HepG2 (cell line): Measurements from ENCODE around the gene AXIN2. TPM values are rescaled to one million over a fixed set of nuclear protein-coding genes. Genes with fewer than 3 reads are reported as not detected.
A peak's percentile ranks its signal among the peaks of the same experiment; 100 is the strongest.

Experiments used
- ATAC-seq: fragments of 200-7000 bp; cut with Tn5 transposase; 3 replicates; pipeline ENCODE4 v1.9.1; 2020; ENCODE audit warnings: mild to moderate bottlenecking, moderate library complexity
- BruUV-seq: library from RNA; stranded (reverse); fragments of 400-500 nt; replicated peaks from 2 replicates; lab custom pipeline; 2021; lab: Mats Ljungman, UMichigan
- CTCF ChIA-PET: fragments of 300-600 bp; formaldehyde crosslinking; extraction: SDS; loops from one replicate; lab custom pipeline; 2021; ENCODE audit warnings: low total read pairs, inconsistent platforms, low intra/inter-chr PET ratio; lab: Yijun Ruan, JAX
- POLR2A ChIA-PET: fragments of 350-600 bp; sonication (Branson Sonifier 250); formaldehyde crosslinking; loops from one replicate; lab custom pipeline; 2020; ENCODE audit warnings: antibody characterized with exemption, inconsistent platforms; lab: Yijun Ruan, JAX
- DNase-seq: peaks from one replicate; pipeline ENCODE4 v3.0.0-alpha.2; 2015; ENCODE audit warnings: low spot score
- FAIRE-seq: peaks from 3 replicates; lab custom pipeline; 2011; peaks lifted over from hg19 to GRCh38; lab: Jason Lieb, UNC
- H2AFZ ChIP-seq: one replicate; pipeline ENCODE4 v1.6.1; 2011; ENCODE audit warnings: low read length, inconsistent platforms
- H3K27ac ChIP-seq: fragments of 300-600 bp; 3 replicates; pipeline ENCODE4 v1.8.0; 2011; ENCODE audit warnings: mixed run types, mild to moderate bottlenecking, mixed read lengths, low read length, inconsistent platforms; ENCODE audit not compliant: insufficient read depth; ENCODE audit errors: extremely low read length
- H3K27me3 ChIP-seq, 2 experiments: fragments of 200-600 bp in 1 of 2; 2 replicates in 1 of 2; 3 replicates in 1 of 2; pipeline versions ENCODE4 v1.6.0 to v1.8.0; 2011; ENCODE audit warnings: low read length in 2 of 2, mild to moderate bottlenecking in 2 of 2, moderate library complexity in 2 of 2, inconsistent platforms in 1 of 2; ENCODE audit not compliant: insufficient read depth in 2 of 2, control insufficient read depth in 1 of 2
- H3K36me3 ChIP-seq, 2 experiments: fragments of 200-600 bp in 1 of 2; replicated peaks in 1 of 2; 2 replicates in 1 of 2; 3 replicates in 1 of 2; pipeline versions ENCODE4 v1.5.1 to v1.8.0; 2011; ENCODE audit warnings: low read length in 2 of 2, inconsistent platforms in 1 of 2; ENCODE audit not compliant: insufficient read depth in 2 of 2, control insufficient read depth in 1 of 2
- H3K4me1 ChIP-seq: 2 replicates; pipeline ENCODE4 v1.5.1; 2012; ENCODE audit warnings: low read length, inconsistent platforms; ENCODE audit not compliant: insufficient read depth
- H3K4me2 ChIP-seq: 2 replicates; pipeline ENCODE4 v1.6.0; 2011; ENCODE audit warnings: low read depth, low read length, inconsistent platforms
- H3K4me3 ChIP-seq, 3 experiments: fragments of 200-600 bp in 1 of 3; sonication (generic), shearing (Covaris generic) in 1 of 3; replicated peaks in 1 of 3; 2 replicates each; pipeline ENCODE4 v1.5.1; 2011 to 2016; ENCODE audit warnings: low read length in 3 of 3, inconsistent platforms in 2 of 3, low read depth in 2 of 3, mild to moderate bottlenecking in 2 of 3, control low read depth in 1 of 3, mixed read lengths in 1 of 3; ENCODE audit not compliant: insufficient read depth in 1 of 3
- H3K79me2 ChIP-seq: one replicate; pipeline ENCODE4 v1.6.1; 2011; ENCODE audit warnings: low read length, inconsistent platforms; ENCODE audit not compliant: insufficient read depth
- H3K9ac ChIP-seq: 2 replicates; pipeline ENCODE4 v1.6.0; 2011; ENCODE audit warnings: mild to moderate bottlenecking, low read depth, low read length, inconsistent platforms; ENCODE audit not compliant: insufficient read depth
- H3K9me3 ChIP-seq: 2 replicates; pipeline ENCODE4 v1.5.1; 2012; ENCODE audit warnings: mild to moderate bottlenecking, low read length
- H4K20me1 ChIP-seq: 2 replicates; pipeline ENCODE4 v1.6.0; 2011; ENCODE audit warnings: inconsistent platforms, mild to moderate bottlenecking, low read length, moderate library complexity; ENCODE audit not compliant: insufficient read depth
- CBX5 ChIP-seq: sonication (generic); formaldehyde crosslinking; IDR thresholded peaks from 2 replicates; pipeline ENCODE4 v1.4.0; 2020; ENCODE audit warnings: missing genetic modification reagents, borderline replicate concordance
- FOSL2 ChIP-seq: sonication (generic); formaldehyde crosslinking; IDR thresholded peaks from 2 replicates; pipeline ENCODE4 v1.4.0; 2020; ENCODE audit warnings: missing genetic modification reagents
- NFATC3 ChIP-seq: sonication (generic); formaldehyde crosslinking; IDR thresholded peaks from 2 replicates; pipeline ENCODE4 v1.5.1; 2020; ENCODE audit warnings: mild to moderate bottlenecking, missing genetic modification reagents
- NR2F1 ChIP-seq, 2 experiments: fragments of 450-650 bp in 1 of 2; formaldehyde crosslinking in 1 of 2; IDR thresholded peaks; 2 replicates each; pipeline versions ENCODE4 v1.5.0 to v1.6.1; 2016 to 2020; ENCODE audit warnings: mild to moderate bottlenecking in 1 of 2, missing compliant biosample characterization in 1 of 2, missing genetic modification reagents in 1 of 2, moderate library complexity in 1 of 2
- NR2F6 ChIP-seq, 2 experiments: IDR thresholded peaks; 2 replicates each; pipeline ENCODE4 v1.6.1; 2016; ENCODE audit warnings: antibody characterized with exemption in 1 of 2, mild to moderate bottlenecking in 1 of 2
- STAG1 ChIP-seq: sonication (generic); formaldehyde crosslinking; IDR thresholded peaks from 2 replicates; pipeline ENCODE4 v1.4.0; 2020; ENCODE audit warnings: missing genetic modification reagents
- TCF12 ChIP-seq, 2 experiments: fragments of 450-650 bp in 1 of 2; sonication (generic) in 1 of 2; formaldehyde crosslinking in 1 of 2; IDR thresholded peaks; 2 replicates each; pipeline versions ENCODE4 v1.6.1 to v1.8.0; 2017 to 2022; ENCODE audit warnings: antibody characterized with exemption in 1 of 2, mild to moderate bottlenecking in 1 of 2, missing genetic modification reagents in 1 of 2, moderate library complexity in 1 of 2
- WGBS: methylation state at CpG from one replicate; pipeline ENCODE4 v1.1.6; 2017; ENCODE audit warnings: low lambda C conversion rate; 5-methylcytosine and 5-hydroxymethylcytosine counted together
- in situ Hi-C: cut with HindIII; loops from 2 replicates; pipeline ENCODE4 v1.10.0; 2017; ENCODE audit warnings: low pct_unique_long_range_greater_than_20kb; ENCODE audit not compliant: extremely low pct_ligation_motif_present
- intact Hi-C: fragments of 100-400 bp; cut with micrococcal nuclease; formaldehyde crosslinking; loops from one replicate; pipeline ENCODE4 v1.10.0; 2022; ENCODE audit not compliant: unreplicated experiment
- polyA plus RNA-seq, 8 experiments: library from polyadenylated mRNA; depleted of rRNA in 3 of 8; stranded (reverse) in 7 of 8; unstranded in 1 of 8; fragments of >200 nt; fragmentation: Illumina TruSeq in 4 of 8; extraction: Trizol in 4 of 8; gene quantifications; 2 replicates each; pipeline versions ENCODE4 v1.2.1 to v1.2.3, GENCODE V29; 2011 to 2016; ENCODE audit warnings: low read depth in 4 of 8, missing spikeins in 1 of 8, mixed read lengths in 1 of 8; ENCODE audit not compliant: insufficient read depth in 1 of 8
- total RNA-seq, 5 experiments: library from RNA; depleted of rRNA; stranded (reverse); fragments of >200 nt; fragmentation: Illumina TruSeq; extraction: Trizol; gene quantifications; 2 replicates each; pipeline ENCODE4 v1.2.3, GENCODE V29; 2016; ENCODE audit warnings: low read depth in 1 of 5

Gene AXIN2
- total and polyA plus RNA-seq, 2 of the 13 experiments (the other 11 are each of a cell fraction or from before 2014, with no cell fraction given), result 58.6 to 63.4 TPM

DNA sequence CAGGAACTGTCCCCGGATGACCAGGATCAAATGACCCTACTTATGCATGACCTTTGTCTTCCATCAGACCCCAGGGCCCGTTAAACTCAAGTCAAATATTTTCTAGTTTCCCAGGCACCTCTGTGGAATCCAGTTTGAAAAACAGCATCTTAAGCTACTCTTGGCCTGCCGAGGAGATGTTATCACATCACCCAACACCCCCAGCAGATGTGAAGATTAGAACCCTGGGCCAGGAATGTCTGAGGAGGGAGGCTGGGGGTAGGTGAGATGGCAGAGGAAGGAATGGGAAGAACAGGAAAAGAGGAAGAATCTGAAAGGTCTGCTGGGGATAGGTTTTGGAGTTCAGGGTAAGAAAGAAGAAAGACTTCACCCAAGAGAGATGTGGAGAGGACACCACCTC, 79.2 kb downstream of the AXIN2 start:
- Histone ChIP-seq H3K9ac (no peak overlapping the region), H3K4me1 (peaks cover 10% of the 10 kb centered on the region), H3K27ac (no peak overlapping the region), H3K79me2 (no peaks in the 10 kb centered on the region), H3K4me2 (no peak overlapping the region)
- TF ChIP-seq TCF12 (IDR thresholded peaks at IDR 0.05) (no peak), TCF12 (CRISPR knock-in tag; IDR thresholded peaks at IDR 0.05) (no peak)
- TF ChIP-seq, all 625 proteins: peak for 0
- H2AFZ ChIP-seq, result no peak overlapping the region
- ATAC-seq (no peak), DNase-seq (no peak), FAIRE-seq (no peak)
- no peaks in the 10 kb centered on the region for H3K9me3 ChIP-seq
- BruUV-seq, result no TSS peak
- no peak overlapping the region for H3K4me3 ChIP-seq
- ChIA-PET POLR2A (no interaction called here), CTCF (no interaction called here)
- no peaks in the 10 kb centered on the region for H4K20me1 ChIP-seq
- WGBS, result 5% methylated on average over 3 of the region's 3 CpGs
- no peaks in the 10 kb centered on the region for H3K36me3 ChIP-seq
- in situ Hi-C loops, result loop anchor here (10.0 kb wide), 1 partner anchor 57 kb away; no protein-coding TSS in a partner anchor
- intact Hi-C loops, result no loop called here
- peaks cover 1 to 3% of the 10 kb centered on the region in 2 experiments; a peak in 2 of 5 replicates for H3K27me3 ChIP-seq

- in situ Hi-C loops (no loop called here), intact Hi-C loops (no loop called here)
- Histone ChIP-seq H3K9ac (no peak overlapping the region), H3K27me3 (peaks cover 1 to 3% of the 10 kb centered on the region in 2 experiments; a peak in 2 of 5 replicates), H3K4me3 (no peak overlapping the region), H3K9me3 (no peaks in the 10 kb centered on the region), H4K20me1 (no peaks in the 10 kb centered on the region), H2AFZ (no peak overlapping the region), H3K4me1 (no peaks in the 10 kb centered on the region), H3K27ac (no peak overlapping the region), H3K4me2 (no peak overlapping the region), H3K79me2 (no peaks in the 10 kb centered on the region), H3K36me3 (no peaks in the 10 kb centered on the region)
- WGBS, result 61% methylated on average over 2 of the region's 2 CpGs
- ATAC-seq (no peak), FAIRE-seq (no peak), DNase-seq (no peak)
- POLR2A ChIA-PET, result no interaction called here
- TF ChIP-seq NFATC3 (CRISPR knock-in tag) (no peak), NR2F1 (CRISPR knock-in tag; IDR thresholded peaks at IDR 0.05) (peak in 1 of 2 experiments; percentile 20; a peak in 1 of 4 replicates), NR2F6 (IDR thresholded peaks at IDR 0.05) (0 out of 2 replicates have a peak, but pooled peaks have one; percentile 49), NR2F6 (CRISPR knock-in tag; IDR thresholded peaks at IDR 0.05) (peak; percentile 48; the same call in 1 of the 2 replicates), FOSL2 (0 out of 2 replicates have a peak, but pooled peaks have one; percentile 25), STAG1 (CRISPR knock-in tag) (no peak), CBX5 (CRISPR knock-in tag) (no peak)
- BruUV-seq, result no TSS peak
- CTCF ChIA-PET, result no interaction called here
Observed at GRCh38 chr17:65479282-65479681, 82.2 kb downstream of the AXIN2 start.
